Measurements from ENCODE around the gene SORCS2.

The SORCS2 gene

DNA sequence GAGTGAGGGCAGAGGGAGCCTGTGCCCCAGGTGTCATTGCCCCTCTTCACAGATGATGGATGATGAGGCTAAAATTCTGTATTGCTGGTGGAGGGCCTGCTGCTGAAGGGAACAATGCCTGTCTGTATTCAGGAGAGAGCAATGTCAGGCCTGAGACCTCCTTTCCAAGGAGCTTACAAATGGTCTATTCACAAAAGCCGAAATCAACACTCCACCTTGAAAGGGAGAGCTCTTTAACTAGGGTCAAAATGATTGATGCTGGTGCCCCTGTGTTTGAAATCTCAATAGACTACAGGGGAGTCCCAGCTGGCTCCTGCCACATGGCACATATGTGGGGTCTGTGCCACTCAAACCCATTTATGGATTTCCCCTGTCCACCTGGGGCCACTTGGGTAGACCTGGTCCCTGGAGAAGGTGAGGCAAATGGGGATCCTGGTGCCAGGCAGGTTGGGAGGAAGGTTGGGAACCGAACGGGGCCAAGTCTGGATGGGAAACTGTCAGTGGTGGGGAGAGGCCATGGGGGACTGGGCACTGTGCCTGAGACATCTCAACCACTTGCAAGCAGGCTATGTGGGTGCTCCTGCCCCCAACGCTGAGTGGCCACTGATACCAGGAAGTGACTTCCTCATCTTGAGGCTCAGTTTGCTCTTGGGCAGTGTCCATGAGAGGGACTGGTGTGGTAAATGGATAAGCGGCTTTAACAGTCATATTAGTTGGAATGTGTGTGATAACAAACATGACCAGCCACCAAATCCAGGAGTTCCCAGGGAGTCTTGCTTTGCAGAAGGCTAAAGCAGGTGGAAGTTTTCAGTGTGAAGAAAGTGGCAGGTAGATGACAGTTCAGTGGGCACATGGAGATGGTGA, 466.2 kb downstream of the SORCS2 start:
- Histone ChIP-seq H3K4me3 (no peak overlapping the region), H3K27ac (no peak overlapping the region)
- no peak for DNase-seq (ENCODE audit: low spot score)
- TF ChIP-seq, protein P1, sequence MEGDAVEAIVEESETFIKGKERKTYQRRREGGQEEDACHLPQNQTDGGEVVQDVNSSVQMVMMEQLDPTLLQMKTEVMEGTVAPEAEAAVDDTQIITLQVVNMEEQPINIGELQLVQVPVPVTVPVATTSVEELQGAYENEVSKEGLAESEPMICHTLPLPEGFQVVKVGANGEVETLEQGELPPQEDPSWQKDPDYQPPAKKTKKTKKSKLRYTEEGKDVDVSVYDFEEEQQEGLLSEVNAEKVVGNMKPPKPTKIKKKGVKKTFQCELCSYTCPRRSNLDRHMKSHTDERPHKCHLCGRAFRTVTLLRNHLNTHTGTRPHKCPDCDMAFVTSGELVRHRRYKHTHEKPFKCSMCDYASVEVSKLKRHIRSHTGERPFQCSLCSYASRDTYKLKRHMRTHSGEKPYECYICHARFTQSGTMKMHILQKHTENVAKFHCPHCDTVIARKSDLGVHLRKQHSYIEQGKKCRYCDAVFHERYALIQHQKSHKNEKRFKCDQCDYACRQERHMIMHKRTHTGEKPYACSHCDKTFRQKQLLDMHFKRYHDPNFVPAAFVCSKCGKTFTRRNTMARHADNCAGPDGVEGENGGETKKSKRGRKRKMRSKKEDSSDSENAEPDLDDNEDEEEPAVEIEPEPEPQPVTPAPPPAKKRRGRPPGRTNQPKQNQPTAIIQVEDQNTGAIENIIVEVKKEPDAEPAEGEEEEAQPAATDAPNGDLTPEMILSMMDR (IDR thresholded peaks at IDR 0.05) = no peak

DNA sequence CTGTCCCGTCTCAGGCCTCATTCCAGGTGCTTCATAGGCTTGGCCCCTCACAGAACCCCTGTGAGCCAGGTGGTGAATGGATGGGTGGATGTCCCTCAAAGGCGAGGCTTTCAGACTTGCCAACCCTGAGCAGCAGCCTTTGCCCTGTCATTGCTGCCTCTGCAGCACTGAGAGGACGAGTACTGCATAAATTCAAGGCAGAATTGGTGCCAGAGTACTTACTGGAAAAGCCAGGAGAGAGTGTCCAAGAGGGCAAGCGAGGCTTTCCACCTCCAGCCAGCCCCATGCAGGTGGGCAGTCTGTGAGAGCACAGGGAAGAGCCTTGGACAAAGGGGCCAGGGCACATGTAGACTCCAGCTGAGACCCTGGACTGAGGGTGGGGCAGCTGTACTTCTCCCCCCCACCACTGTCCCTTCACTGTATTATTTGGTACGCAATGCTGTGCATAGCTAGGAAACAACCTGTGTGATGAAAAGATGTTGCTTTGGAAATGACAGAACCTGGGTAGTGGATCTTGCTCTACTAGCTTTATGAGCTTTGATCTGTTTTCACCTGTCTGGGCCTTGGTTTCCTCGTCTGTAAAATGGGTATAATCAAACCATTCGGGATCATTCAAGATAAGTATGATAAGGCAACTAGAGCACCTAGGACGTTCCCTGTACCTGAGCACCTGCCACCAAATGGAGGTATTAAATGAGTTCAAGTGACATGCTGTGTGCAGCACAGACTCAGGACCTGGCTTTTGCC, 467.3 kb downstream of the SORCS2 start:
- TF ChIP-seq, protein P1 (IDR thresholded peaks at IDR 0.05) = no peak
- Histone ChIP-seq H3K4me3 (no peak overlapping the region), H3K27ac (no peak overlapping the region)
- DNase-seq (ENCODE audit: low spot score) = no peak

- no peak for DNase-seq (ENCODE audit: low spot score)
- no peak overlapping the region for H3K4me3 ChIP-seq
Observed at GRCh38 chr4:7660176-7661039, 468.1 kb downstream of the SORCS2 start.

GRCh38 chr4:7661066-7661748, 468.9 kb downstream of the SORCS2 start:
- H3K4me3 ChIP-seq = no peak overlapping the region
- TF ChIP-seq, protein P1 (IDR thresholded peaks at IDR 0.05) = no peak
- no peak for DNase-seq (ENCODE audit: low spot score)
- no peak overlapping the region for H3K27ac ChIP-seq

More at GRCh38 chr4:7660176-7661039, 468.1 kb downstream of the SORCS2 start:
- no peak overlapping the region for H3K27ac ChIP-seq
- TF ChIP-seq, protein P1 (IDR thresholded peaks at IDR 0.05) = no peak

- DNase-seq (ENCODE audit: low spot score) = no peak
- no peak overlapping the region for H3K4me3 ChIP-seq
- TF ChIP-seq, protein P1 (IDR thresholded peaks at IDR 0.05) = no peak
- no peak overlapping the region for H3K27ac ChIP-seq
Observed at GRCh38 chr4:7661846-7662506, 469.6 kb downstream of the SORCS2 start.

GRCh38 chr4:7662507-7662846, 470.1 kb downstream of the SORCS2 start:
- no peak overlapping the region for H3K27ac ChIP-seq
- no peak overlapping the region for H3K4me3 ChIP-seq
- DNase-seq (ENCODE audit: low spot score) = no peak
- TF ChIP-seq, protein P1 (IDR thresholded peaks at IDR 0.05) = no peak
